ENCODE results near the gene HMGN4.
"Not testable (repeated sequence)": the region's sequence is repeated elsewhere in the genome, so short reads cannot be mapped to it uniquely, and the experiment has no call there.

Gene HMGN4

DNA sequence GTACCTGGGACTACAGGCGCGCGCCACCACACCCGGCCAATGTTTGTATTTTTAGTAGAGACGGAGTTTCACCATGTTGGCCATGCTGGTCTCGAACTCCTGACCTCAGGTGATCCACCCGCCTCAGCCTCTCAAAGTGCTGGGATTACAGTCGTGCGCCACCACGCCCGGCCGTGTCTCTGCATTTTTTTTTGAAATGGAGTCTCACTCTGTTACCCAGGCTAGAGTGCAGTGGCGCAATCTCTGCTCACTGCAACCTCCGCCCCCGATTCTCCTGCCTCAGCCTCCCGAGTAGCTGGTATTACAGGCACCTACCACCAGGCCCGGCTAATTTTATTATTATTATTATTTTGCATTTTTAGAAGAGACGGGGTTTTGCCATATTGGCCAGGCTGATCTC lies 9.2 kb downstream of the HMGN4 start:
- DNase-seq (ENCODE audit: low spot score); FAIRE-seq: not testable (repeated sequence)

DNA sequence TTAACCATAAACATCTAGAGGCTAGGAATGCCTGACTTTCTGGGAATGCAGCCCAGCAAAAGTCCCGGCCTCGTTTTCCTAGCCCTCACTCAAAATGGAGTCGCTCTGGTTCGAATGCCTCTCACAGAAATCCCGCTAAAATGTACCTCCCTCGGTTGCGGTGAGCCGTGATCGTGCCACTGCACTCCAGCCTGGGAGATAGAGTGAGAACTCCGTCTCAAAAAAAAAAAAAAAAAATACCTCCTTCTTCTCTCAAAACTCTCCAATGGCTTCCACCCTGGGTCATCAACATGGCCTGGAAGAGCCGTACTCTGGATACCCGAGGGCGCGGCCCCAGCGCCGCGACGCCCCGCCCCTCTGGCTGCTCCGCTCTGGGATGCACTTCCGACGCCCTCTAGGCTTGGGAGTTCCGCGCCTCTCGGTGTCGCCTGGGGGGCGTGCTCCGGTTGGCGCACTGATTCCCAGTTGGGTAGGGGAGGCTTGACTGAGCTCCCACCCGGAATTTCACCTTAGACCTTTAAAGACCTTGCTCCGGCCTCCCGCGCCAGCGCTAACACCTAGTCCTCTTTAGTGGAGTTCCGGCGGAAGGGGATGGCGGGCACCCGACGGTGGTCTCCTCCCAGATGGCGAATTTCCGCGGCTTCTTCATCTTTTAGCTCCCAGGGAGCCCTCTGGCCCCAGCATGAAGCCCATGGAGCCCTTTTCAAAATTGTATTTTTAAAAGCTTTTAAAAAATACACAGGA lies 12.3 kb downstream of the HMGN4 start:
- no peak for DNase-seq (ENCODE audit: low spot score)
- no peak for FAIRE-seq

DNA sequence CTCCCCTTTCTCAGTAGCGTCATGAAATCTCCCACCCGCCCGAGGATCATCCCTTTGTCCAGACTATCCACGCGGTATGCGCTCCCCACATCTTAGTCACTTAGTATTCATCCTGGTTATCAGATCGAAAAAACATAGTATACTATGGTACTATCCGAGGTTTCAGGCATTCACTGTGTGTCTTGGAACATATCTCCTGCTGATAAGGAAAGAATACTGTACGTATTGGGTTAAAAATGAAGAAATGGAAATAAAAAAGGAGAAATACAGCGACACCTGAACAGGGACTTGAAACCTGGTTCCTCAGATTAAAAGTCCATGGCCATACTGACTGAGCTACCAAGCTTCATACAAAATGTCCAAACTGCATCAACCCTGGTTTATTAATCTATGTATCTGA lies 14.0 kb downstream of the HMGN4 start:
- no peak for DNase-seq (ENCODE audit: low spot score)
- FAIRE-seq, result no peak

GRCh38 chr6:26552640-26553188 lies 14.5 kb downstream of the HMGN4 start:
- FAIRE-seq (no peak), DNase-seq (ENCODE audit: low spot score) (no peak)

- DNase-seq (ENCODE audit: low spot score) (peak; percentile 58), FAIRE-seq (no peak)
Observed at GRCh38 chr6:26553264-26553634, 15.1 kb downstream of the HMGN4 start.

- peak; percentile 28 for FAIRE-seq
- peak; percentile 89 for DNase-seq (ENCODE audit: low spot score)
Observed at GRCh38 chr6:26553635-26554446, 15.7 kb downstream of the HMGN4 start.

DNA sequence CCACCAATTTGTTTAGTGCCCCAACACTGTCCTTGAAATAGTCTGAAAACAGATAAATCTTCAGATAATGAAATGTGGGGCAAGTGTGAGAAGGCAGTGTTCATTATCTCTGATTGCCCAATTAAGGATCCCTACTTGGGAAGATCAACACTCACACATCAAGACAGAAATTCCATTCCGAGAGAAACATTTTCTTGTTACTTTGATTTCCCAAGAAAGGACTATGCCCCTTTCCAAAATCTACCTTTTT lies 16.2 kb downstream of the HMGN4 start:
- FAIRE-seq, result no peak
- no peak for DNase-seq (ENCODE audit: low spot score)

DNA sequence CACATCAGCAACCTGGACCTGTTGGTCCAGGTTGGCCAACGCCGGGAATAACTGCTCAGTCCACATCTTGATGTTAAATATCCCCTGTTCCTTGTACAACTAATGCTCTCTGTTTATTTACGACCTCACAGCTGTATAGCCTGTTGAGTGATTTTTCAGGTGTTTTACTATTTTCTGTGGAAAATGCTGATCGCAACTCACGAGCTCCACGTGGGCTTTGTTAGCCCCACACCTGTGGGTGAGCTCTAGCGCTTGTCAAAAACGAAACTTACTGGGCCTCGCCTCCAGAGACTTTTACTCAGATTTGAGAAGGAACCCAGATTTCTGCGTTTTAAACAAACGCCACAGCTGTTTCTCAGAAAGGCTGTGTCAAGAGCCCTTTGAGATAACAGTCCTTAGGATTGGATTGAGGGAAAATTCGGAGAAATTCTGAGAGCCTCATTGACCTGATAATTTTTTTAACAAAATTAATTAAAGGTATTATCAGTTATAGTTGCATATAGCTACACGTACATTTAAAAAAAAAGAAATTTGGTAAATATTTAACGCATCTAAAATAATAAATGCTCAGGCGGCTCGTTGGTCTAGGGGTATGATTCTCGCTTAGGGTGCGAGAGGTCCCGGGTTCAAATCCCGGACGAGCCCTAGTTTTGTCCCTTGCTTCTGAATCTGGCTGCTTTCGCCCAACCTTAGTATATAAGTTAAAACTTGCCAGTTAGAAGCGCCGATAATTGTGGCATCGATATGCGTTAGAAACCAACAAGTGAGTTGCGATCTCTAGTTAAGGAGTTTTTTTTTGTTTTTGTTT lies 16.7 kb downstream of the HMGN4 start:
- peak; percentile 75 for DNase-seq (ENCODE audit: low spot score)
- FAIRE-seq, result no peak

GRCh38 chr6:26555505-26556262 lies 17.5 kb downstream of the HMGN4 start:
- FAIRE-seq, result no peak
- no peak for DNase-seq (ENCODE audit: low spot score)

DNA sequence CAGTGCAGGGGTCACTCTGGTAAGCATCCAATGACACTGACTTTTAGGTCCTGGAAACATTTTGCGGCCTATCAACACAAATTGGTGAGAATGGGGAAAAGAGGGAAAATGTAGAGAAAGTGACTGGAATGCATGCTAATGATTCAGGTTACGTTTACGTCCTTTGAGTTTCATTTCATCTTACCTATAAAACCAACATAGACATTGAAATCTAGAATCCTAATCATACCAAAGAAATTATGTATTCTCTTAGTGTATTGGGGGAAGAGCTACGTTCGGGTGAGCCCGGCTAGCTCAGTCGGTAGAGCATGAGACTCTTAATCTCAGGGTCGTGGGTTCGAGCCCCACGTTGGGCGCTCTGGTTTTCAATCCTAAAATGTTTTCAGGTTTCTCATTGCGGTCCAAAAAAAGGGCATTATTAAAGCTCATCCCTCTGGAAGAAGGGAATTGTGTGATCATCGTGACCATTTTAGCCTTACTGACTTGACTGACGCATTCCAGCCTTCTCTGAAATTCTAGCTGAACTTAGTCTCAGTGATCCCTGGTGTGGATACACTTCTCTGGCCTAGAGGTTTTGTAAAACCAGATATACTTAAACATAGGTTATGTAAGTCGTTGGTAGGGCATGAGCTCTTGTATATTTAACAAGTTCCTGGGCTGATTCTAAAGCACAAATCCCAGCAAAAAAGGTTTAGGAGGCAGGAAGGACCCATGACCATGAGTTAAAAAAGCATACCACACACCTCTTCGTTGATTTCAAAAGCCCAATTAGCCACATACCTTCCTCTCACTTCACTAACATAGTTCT lies 18.3 kb downstream of the HMGN4 start:
- peak; percentile 97 for DNase-seq (ENCODE audit: low spot score)
- peak; percentile 83 for FAIRE-seq

- FAIRE-seq (no peak), DNase-seq (ENCODE audit: low spot score) (no peak)
Observed at GRCh38 chr6:26561533-26562466, 23.6 kb downstream of the HMGN4 start.

DNA sequence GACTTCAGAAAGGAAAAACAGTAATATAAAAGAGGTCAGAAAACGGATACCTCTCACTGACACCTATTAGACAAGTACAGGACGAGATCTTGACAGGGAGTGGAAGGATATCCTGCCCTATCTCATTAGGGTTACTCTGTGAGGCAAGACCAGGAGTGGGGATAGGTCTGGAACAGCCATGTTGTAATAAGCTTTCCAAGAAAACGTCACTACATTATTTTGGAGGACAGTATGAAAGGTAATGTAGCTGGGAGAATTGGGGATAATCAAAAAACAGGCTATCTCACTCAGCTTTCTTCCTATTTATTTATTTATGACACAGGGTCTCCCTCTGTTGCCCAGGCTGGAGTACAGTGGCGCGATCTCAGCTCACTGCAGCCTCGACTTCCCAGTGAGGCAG lies 25.3 kb downstream of the HMGN4 start:
- DNase-seq (ENCODE audit: low spot score), result no peak
- no peak for FAIRE-seq

GRCh38 chr6:26568601-26569432 lies 30.7 kb downstream of the HMGN4 start:
- peak; percentile 83 for DNase-seq (ENCODE audit: low spot score)
- FAIRE-seq, result no peak

DNA sequence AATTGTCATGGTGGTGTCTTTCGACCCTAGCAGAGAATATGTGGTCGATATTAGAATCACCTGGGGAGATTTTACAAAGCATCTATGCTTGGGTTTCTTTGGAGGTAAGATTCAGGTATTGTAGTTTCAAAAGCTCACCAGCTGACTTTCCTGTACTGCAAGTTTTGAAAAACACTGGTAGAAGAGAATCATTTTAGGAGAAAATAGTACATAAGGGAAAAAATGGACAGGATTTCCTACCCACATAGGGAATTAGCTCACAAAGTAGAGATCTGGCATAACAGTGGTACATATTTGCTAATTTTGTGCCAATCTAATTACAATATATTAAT lies 31.2 kb downstream of the HMGN4 start:
- no peak for DNase-seq (ENCODE audit: low spot score)
- no peak for FAIRE-seq

- DNase-seq (ENCODE audit: low spot score) (no peak), FAIRE-seq (no peak)
Observed at GRCh38 chr6:26570027-26570809, 32.1 kb downstream of the HMGN4 start.

DNA sequence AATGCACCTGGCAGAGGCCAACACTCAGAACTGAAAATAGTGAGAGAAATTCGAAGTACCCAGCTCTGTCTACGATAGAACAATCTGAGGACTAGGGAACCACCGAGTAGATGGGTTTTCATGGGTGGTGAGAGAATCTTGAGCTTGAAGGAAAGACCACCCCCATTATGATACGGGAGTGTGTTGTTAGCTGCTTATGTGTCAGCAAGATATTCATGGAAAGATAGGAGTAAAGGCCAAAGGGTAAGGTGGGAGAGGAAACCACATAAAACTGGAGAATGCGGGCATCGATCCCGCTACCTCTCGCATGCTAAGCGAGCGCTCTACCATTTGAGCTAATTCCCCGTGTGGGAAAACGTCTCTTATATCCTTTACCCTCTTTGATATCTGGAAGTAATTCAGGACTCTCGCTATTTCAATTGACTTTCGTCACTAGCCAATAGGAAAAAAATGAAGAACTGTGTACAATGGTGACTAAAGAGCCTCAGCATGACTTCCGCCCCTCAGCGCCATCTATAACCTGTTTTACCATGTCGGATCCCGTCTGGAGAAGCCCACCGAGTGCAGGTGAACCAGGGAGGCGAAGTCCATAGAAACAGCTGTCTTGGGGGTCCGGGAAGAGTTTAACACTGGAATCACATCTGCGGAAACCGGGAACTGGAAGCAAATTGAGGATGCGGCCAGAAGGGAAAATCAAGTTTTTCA lies 33.6 kb downstream of the HMGN4 start:
- DNase-seq (ENCODE audit: low spot score) (peak; percentile 96), FAIRE-seq (peak; percentile 56)

- DNase-seq (ENCODE audit: low spot score), result peak; percentile 62
- no peak for FAIRE-seq
Observed at GRCh38 chr6:26575494-26575939, 37.4 kb downstream of the HMGN4 start.

Data from RCC 7860 (cell line).